Activated T-helper 9 cell treated with anti-CD3 and anti-CD28 coated beads, Interleukin-2, amount 50 U/mL, for 16 hours (primary cell): ENCODE data around the gene LCN1.
"Not testable (repeated sequence)": the region's sequence is repeated elsewhere in the genome, so short reads cannot be mapped to it uniquely, and the experiment has no call there.

ENCODE experiments used
- DNase-seq: peaks from one replicate; pipeline ENCODE4 v3.0.0-alpha.2; 2020; ENCODE audit warnings: low read depth

The LCN1 gene

DNA sequence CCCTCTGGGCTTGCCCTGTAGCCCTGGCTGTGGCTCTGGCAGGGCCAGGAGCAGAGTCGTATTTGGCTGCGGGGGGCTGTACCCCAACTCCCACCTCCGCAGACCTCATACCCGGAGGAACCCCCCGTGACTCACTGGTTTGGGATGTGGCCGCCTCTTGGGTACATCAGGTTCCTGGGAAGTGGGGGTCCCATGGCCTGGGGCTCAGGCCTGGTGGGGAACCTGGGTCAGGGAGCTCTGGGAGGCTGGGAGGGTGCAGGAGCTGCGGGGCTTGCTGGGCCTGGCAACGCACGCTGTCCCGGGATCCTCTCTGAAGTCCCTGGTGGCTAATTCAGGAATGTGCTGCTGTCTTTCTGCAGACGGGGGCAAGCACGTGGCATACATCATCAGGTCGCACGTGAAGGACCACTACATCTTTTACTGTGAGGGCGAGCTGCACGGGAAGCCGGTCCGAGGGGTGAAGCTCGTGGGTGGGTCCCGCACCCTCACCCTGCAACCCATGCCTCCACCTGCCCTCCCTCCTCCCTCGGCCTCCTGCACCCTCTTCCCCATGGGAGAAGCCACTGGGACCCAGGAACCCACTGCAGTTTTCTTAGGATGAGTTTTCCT is 2.4 kb downstream of the LCN1 start:
- no peak for DNase-seq

DNA sequence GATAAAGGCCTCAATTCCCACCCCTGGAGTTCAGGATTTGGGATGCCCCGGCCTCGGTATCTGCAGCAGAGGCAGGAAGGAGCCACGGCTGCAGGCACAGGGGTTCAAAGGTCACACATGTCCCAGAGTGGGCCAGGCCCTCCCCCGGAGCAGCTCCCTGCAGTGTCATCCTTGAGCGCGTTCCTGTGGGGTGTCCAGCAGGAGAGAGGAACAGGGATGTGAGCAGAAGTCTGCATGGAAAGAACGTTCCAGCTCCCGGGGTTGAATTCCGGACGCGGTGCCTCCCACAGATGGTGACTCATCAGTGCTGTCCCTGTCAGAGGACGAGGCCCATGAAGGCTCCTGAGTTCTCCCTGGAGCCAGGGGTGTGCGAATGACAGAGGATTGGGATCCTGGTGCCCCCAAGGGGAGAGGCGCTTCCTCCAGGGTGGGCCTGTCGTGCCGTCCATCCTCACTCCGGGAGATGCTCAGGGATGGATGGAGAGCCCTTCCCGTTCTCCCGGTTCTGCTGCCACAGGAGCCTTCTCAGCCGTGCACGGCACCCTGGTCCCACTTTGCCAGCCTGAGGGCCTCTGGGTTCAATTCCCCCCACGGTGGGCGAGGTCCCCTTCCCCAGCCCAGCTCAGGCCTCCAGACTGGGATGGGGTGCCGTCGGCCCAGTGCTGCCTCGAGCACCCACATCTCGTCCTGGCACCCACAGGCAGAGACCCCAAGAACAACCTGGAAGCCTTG is 3.1 kb downstream of the LCN1 start:
- no peak for DNase-seq

DNA sequence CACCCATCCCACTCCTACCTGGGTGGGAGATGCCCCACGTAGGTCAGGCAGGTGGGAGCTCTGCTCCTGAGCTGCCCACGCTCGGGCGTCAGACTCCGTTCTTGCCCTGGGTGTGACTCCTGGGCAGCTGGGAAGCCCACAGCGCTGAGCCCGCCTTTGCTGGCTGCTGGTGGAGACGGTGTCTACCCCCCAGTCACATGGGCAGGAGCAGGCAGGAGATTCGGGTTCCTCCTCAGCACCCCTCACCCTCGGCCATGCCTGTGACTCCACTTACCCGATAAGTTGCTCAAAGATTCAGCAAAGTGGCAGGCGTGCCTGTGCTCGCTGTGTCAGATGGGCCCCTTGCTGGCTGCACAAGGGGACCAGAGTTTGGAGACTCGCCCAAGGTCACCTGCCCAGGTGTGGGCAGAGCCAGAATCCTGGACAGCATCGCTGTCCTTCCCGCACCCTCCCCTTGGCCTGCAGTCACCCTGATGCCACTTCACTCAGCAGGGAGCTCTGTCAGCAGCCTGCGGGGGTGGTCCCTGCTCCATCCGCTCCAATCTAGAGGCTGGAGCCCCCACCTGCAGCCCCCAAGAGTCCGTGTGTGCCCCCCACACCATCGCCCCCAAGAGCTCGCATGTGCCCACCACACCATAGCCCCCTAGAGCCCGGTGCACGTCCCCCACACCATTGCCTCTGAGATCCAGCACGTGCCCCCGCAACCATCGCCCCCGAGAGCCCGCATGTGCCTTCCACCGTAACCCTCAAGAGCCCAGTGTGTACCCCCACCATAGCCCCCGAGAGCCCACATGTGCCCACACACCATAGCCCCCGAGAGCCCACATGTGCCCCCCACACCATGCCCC is 4.2 kb downstream of the LCN1 start:
- no peak for DNase-seq

DNA sequence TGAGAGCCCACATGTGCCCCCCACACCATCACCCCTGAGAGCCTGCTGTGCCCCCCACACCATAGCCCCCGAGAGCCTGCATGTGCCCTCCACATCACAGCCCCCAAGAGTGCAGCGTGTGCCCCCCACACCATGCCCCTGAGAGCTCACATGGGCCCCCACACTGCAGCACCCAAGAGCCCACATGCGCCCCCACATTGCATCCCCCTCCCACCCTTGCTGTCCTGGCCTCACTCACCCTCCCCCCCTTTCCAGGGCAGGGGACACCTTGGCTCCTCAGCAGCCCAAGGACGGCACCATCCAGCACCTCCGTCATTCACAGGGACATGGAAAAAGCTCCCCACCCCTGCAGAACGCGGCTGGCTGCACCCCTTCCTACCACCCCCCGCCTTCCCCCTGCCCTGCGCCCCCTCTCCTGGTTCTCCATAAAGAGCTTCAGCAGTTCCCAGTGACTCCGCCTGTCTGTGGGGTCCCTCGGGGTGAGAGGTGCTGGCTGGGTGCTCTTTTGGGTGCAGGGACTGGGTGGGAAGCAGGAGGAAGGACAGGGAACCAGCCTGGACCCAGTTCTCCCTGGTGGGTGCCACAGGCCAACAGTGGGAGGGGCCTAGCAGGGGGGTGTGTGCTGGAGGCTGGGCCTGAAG is 5.0 kb downstream of the LCN1 start:
- no peak for DNase-seq

DNA sequence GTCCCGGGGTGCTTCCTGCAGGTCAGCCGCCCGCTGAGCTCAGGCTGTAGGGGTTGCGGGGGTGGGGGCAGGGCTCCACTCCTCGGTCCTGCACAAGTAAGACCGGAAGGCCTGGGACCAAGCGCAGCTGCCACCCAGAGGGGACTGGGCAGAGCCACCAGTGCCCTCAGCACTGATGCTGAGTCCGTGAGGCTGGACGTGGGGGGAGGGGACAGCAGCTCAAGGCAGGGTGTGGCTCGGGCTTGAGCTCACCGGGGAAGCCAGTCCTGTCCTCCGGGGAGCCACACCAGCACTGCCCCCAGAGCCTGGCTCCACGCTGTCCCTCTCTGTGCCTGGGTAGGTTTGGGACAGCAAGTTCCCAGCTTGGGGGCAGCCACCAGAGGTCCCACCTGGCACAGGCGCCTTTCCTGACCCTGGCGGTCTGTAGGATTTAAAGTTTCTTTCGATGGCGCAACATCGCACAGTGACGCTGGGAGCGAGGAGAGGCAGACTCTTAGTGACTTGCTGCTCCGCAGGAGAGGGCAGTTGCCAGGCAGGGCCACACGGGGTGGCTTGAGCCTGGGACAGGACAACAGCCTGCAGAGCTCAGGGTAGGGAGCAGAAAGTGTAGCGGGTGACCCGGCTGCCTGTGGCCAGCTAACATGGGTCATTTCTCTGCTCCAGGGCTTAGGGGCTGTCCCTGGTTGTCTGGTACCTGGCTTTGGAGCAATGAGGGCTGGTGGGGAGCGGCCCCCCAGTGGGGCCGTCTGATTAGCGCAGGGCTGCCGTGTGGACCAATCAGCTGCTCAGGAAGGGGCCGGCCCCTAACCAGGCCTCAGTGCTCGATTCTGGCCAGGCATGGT is 5.7 kb downstream of the LCN1 start:
- DNase-seq, result no peak

DNA sequence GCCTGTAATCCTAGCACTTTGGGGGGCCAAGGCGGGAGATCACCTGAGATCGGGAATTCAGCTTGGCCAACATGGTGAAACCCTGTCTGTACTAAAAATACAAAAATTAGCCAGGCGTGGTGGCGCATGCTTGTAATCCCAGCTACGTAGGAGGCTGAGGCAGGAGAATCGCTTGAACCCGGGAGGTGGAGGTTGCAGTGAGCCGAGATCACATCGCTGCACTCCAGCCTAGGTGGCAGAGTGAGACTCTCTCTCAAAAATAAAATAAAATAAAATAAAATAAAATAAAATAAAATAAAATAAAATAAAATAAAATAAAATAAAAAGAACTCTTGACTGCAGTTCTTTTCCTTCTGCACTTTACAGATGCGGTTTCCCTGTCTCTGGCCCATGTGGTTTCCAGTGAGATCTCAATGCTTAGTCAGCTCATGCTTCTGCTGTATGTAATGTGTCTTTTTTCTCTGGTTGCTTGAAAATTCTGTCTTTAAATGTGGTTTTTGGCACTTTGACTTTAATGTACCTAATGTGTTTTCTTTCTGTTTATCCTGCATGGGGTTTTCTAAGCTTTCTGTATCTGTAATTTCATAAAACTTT is 7.7 kb downstream of the LCN1 start:
- DNase-seq, result not testable (repeated sequence)

DNA sequence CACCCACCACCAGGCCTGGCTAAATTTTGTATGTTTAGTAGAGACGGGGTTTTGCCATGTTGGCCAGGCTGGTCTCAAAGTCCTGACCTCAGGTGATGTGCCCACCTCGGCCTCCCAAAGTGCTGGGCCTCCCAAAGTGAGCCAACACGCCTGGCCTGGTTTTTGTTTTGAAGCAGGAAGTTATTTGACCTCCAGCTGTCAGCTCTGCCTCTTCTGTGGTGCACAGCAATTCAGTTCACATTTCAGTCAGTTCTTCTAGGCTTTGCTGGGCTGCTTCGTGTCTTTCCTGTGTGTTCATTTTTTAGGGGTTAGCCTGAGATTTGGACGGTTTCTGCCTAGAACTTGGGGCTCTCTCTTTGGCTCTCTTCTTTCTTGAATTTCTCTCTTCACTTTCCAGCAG is 8.9 kb downstream of the LCN1 start:
- no peak for DNase-seq

DNA sequence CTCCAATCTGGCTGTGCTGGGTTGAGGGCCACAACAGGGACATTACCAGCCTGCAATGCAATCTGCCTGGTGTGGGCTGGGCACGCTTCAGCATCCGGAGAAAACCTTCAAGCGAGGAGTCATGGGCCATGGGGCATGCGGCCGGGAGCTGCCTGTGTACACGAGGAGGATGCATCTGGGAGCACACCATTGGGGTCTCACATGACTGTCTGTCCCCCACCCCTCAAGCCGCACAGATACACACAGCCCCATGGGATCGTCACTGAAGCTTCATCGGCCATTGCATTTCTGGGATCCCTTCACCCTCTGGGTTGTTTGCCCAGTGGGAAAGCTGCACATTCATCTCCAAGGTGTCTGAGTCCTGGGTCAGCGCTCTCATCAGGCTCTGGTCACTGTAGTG is 9.9 kb downstream of the LCN1 start:
- no peak for DNase-seq

DNA sequence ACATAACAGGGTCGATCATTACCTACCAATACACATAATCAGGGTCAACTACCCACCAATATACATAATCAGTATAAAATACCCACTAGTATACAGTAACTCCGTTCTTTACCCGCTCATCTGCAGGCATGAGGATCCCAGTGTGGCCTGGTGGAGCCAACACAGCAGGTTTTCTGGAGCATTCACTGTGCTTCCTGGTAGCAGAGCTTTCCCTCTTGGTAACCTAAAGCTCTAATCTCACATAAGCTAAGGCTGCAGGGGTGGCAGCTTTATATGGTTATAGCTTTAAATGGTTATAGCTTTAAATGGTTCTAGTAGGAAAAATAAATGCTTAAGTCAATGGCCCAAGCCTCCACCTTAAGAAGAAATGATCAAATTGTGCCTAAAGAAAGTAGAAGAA is 11.9 kb downstream of the LCN1 start:
- no peak for DNase-seq

DNA sequence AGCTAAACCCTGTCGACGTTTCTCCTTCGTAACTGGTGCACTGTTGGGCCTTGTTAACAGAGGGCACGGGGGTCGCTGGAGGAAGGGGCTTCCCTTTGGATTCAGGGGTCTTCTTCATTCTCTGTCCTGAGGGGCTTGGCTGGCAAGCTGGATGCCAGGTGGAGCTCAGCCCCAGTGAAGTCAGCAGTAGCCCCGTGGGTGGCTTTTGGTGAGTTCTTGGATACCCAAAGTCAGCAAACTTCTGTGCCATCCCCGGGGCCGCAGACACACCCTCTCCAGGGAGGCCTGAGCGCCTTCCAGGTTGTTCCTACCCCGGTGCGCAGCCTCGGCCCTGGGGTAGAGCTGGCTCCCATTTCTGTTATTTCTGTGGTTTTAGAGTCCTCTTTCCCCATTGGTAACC is 12.4 kb downstream of the LCN1 start:
- DNase-seq, result no peak

DNA sequence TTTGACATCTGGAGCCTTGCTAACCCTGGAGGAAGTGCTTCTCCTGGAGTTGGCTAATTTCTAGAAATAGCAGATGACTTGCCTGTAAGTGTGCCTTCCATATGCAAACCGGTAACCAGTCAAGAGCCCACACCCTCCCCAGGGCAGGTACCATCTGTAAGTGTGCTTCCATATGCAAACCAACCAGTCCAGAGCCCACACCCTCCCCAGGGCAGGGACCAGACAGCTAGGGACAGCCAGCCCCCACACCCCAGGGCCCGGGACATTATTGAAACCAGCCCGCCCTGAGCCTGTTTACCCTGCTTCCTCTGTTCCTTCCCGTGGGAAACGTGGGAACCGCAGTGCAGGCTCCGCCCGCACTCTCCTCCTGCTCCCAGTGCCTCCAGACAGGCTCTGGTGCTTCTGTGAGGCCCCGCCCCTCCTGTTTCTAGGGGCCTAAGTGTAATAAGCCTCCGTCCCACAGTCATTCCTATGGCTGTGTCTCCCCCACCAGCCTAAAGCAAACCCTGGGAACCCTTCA is 13.0 kb downstream of the LCN1 start:
- DNase-seq, result not testable (repeated sequence)

DNA sequence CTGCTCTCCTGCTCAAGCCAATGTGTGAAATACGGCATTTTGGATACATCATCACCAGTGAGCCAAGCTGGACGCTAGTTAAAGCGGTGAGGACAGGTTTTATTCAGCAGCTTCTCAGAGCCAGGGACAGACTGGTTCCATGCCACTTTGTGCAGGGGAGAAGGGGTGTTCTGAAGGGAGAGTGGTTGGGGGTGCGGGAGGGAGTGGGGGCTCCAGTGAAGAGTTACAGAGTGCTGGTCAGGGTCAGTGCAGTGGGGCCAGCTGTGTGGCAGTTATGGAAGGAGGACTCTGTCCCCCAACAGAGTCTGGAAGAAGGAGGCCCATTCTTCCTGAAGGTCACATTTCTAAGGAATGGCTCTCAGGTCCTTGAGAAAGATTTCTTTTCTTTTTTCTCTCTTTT is 13.6 kb downstream of the LCN1 start:
- not testable (repeated sequence) for DNase-seq

DNA sequence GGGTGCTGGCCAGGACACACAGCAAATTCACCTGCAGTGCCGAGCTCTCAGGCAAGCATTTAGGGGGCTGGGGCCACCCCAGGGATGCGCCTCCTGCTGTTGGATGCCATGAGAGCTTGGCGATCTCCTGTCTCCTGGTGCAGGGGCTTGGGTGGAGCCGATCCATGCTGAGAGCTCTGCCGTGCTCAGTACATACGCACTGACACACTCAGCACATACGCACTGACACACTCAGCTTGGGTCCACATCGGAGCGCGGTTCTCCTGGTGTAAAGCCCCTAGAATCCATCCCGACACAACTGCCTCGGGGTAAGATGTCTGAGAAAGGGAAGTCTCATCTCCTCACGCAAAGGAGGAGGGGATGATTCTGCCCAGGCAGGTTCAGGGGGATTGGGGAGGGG is 14.4 kb downstream of the LCN1 start:
- not testable (repeated sequence) for DNase-seq

DNA sequence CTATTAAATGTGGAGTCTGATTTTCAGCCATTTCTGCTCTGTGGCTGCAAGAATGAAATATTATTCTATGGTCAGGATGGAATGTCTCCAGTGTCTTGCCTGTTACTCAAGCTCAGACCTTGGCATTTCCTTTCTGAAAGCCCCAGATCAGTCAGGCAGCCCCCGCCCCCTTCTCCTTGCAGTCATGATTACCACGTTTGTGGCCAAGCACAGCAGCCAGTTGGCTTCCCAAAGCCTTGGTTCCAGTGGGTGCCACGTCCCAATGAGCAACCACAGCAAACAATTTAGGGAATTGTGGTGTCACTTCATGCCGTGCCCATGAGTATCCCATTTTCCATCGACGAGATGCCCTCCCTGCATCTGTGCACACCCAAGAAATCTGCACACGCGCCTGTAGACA is 15.0 kb downstream of the LCN1 start:
- DNase-seq, result no peak

DNA sequence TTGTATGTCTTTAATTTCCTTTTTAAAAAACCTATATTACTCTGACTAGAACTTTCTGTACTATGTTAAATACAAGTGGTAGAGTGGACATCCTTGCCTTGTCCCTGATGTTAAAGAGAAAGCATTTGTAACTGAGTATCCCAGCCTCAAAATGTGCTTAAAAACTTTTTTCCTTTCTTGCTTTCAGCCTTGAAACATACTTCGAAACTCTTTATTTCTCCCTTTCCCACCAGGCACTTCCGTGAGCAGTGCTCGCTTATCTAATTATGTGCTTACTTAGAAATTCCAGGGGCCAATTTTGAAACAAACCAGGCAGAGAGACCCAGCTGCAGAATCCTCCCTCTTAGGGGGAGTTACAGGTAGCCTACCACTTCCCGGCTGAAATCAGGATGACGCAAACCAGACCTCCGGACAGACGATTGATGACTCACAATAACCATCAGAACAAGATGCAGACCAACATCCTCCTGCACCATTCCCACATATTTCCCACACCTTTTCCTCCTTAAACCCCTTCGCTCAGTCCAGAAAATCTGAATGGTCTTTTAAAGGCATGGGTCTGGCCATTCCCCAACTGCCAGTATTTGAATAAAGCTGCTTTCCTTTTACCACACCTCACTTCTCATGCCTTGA is 22.1 kb downstream of the LCN1 start:
- not testable (repeated sequence) for DNase-seq

DNA sequence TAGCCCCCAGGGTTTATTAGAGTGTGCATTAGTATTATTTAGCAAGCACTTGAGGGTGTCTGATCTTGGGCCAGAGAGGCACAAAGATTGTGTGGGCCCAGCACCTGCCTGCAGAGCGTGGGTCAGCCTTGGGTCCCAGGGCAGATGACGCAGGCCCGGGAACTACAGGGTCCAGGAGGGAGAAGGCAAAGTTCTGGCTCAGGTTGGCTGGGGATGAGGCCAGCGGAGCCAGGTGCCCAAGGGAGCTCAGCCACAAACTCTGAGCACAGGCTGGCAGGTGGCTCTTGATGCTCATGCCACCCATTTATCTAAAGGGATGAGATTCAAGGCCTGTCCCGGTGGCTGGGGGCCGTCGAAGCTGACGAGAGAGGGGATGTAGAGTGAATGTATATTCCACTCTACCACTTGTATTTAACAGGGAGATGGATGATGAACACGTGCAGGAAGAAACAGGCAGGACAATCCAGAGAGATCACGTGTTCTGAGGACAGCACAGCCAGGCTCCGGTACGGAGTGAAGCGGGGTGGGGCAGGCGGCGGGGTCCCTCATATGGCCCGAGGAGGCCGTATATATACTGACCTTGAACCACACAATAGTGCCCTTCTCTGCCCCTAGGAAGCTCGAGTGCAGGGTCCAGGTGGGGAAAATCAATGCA is 23.9 kb downstream of the LCN1 start:
- DNase-seq, result no peak

DNA sequence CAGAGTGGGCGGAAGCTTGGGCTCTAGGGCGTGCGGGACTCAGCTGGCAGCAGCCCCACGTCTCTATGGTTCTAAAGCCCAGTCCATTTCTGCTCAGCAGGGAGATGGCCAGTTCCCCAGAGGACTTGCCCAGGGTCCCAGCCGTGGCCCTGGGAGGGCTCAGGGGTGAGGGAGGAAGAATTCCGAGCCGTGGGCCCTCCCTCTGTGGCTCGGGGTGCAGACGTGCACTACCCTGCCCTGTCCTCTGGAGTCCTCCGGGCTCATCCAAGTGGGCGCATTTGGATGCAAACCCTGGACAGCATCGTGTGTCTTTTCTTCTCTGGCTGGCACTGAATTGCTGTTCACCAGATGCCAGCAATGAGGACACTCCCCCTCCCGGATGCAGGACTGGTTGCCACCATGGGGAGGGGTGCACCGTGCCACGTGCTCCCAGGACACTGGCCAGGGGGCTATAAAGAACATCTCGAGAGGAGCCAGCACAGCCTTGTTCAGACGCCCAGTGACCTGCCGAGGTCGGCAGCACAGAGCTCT is 24.5 kb downstream of the LCN1 start, which contains the start of gene OBP2A:
TSS of gene OBP2A (plus strand) at position 481 of the 531 bp plus-strand sequence. CDS start 55 bp downstream, outside the sequence.
- DNase-seq, result not testable (repeated sequence)

DNA sequence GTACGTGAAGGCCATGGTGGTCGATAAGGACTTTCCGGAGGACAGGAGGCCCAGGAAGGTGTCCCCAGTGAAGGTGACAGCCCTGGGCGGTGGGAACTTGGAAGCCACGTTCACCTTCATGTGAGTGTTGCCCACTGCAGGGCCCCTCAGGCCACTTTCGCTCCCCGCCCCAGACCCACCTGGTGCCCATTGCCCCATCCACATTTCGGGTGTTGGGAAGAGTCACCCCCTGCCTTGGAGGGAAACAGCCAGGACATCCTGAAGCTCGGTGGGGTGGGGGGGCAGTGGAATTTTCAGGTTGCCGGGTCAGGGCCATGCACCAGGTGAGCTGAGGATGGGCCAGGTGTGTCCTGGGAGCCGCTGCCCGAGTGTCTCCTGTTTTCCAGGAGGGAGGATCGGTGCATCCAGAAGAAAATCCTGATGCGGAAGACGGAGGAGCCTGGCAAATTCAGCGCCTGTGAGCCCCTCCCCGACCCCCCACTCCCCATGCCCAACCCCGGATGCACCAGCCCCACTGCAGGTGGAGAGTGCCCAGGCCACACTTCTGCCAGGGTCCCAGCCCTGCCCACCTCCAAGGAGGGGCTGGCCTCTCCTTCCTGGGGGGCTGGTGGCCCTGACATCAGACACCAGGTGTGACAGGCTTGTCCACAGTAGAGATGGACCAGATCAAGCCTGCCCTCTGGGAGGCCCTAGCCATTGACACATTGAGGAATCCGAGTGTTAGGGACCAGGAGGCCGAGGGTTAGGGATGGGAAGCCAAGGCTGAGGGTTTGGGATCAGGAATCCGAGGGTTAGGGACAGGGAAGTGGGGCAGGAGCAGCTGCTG is 25.8 kb downstream of the LCN1 start:
- DNase-seq, result not testable (repeated sequence)
